Epithelial cell of esophagus (primary cell): ENCODE data around the gene CD164L2.
A peak's percentile ranks its signal among the peaks of the same experiment; 100 is the strongest.

Source experiments
- DNase-seq: peaks from one replicate; pipeline ENCODE4 v3.0.0; 2010; ENCODE audit warnings: low read depth
- H3K4me3 ChIP-seq: 2 replicates; pipeline ENCODE4 v1.5.1; 2011; ENCODE audit warnings: mild to moderate bottlenecking, low read length, control low read depth
- CTCF ChIP-seq: IDR thresholded peaks from 2 replicates; pipeline ENCODE4 v1.5.1; 2011; ENCODE audit warnings: low read depth, mild to moderate bottlenecking, low read length, control low read depth, inconsistent platforms; ENCODE audit not compliant: insufficient read depth; ENCODE audit errors: missing control alignments

CD164L2 gene

DNA sequence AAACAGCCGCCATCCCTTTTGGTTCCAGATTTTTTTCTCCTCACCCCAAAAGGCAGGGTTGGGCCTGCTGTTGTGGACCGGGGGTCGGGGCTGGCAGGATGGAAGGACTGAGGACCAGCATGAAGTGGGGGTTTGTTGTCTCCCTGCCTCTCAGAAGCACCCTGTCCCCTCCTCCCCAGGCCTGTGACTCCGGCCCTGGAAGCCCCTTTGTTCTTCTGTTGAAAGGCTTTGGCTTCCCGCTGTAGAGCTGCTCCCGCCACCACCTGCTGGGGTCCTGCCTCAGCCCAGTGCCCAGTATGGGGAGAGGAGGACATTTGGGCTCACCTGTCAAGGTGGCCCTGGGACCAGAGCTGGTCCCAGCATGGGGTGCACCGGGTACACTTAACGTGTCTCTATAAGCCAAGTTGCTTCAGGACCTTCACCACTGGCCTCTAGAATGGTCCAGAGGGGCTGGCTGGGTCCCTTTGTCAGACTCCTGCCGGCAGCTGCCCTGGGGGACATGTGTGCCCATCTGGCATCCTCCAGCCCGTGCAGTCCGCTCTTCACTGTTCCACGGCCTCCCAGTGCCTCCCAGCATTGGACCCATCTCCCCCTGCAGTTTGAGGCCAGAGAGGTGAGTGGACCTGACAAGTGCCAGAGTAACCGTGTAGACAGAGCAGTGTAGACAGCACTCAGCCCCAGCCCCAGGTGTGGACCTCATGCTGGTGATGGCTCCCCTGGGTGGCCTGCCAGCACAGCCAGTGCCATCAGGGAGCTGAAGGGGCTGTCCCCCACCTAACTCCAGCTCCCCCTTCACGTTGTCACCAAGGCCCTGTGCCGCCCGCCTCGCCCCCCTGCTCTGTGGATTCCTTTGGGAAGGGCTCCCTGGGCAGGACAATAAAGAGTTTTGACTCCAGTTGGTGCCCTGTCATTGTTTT, 47.4 kb downstream of the CD164L2 start:
- no peak overlapping the region for H3K4me3 ChIP-seq
- no peak for DNase-seq
- no peak for TF ChIP-seq CTCF

- no peak for DNase-seq
- no peak overlapping the region for H3K4me3 ChIP-seq
- TF ChIP-seq CTCF: no peak
Measured at GRCh38 chr1:27333717-27334279, 49.3 kb downstream of the CD164L2 start.

DNA sequence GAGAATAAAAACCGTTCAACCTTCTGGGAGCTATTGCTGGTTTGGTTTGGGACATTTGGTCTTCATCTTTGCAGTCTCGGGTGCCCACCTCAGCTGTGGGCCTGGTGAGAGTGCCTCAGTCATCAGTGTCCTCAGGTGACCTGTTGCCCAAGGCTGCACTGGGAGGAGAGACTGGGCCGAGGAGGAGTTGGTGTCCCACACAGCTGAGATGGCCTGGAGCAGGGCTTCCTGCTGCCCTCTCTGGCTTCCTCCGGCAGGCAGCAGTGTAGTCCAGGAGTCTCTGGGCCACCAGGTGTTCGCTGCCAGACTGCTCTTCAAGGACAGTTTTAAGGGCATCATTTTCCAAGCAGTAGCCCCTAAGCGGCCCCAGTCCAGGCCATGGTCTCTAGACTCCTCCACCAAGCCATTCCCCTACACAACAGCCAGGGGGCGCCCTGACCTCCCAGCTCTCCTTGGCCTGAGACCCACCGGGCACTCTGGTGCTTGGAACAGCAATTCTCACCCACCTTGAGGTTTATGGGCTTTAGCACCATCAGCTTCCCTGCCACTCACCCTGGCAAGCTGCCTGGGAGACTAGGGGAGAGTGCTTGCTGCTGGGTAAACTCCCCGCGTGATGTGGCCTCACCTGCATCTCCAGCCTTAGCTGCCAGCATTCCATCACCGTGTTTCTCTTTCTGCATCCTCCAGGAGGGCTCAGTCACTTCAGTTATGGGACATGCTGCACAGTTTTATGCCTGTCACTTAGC, 50.4 kb downstream of the CD164L2 start:
- peak; percentile 84 for TF ChIP-seq CTCF
- DNase-seq: peak; percentile 42
- no peak overlapping the region for H3K4me3 ChIP-seq

DNA sequence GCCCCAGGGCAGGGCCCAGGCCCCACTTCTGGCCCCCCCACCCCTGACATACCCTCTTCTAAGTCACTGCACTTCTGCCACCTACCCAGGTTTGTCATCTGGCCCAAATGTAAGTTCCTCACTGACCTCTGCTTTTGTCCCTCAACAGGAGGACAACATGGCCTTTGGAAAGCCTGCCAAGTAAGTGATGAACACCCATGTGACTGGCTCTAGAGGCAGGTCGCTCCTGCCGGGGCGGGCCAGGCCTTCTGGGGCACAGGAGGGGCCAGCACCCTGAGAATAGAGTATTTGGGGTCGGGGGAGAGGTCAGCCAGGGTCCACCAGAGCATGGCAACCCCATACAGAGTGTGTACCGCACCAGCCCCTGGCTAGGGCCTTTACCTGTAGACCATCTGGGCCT, 51.2 kb downstream of the CD164L2 start:
- DNase-seq: no peak
- H3K4me3 ChIP-seq: no peak overlapping the region
- no peak for TF ChIP-seq CTCF

DNA sequence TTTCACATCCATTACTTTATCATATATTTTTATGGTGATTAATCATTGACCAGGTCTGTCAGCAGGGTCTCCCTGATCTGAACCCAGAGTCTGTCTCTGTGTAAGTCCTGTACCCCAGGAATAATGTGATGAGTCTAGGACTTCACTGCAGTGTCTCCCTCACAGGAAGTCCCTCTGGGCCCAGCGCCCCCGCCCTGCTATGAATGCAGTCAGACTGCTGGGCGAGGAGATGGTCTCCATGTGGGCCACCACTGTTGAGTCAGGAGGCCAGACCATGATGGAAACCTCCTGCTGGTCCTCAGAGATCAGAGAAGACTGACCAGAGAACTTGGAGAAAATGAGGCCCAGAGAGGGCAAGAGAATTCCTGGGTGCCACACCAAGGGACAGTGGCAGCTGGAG, 51.7 kb downstream of the CD164L2 start:
- TF ChIP-seq CTCF: no peak
- no peak overlapping the region for H3K4me3 ChIP-seq
- no peak for DNase-seq

DNA sequence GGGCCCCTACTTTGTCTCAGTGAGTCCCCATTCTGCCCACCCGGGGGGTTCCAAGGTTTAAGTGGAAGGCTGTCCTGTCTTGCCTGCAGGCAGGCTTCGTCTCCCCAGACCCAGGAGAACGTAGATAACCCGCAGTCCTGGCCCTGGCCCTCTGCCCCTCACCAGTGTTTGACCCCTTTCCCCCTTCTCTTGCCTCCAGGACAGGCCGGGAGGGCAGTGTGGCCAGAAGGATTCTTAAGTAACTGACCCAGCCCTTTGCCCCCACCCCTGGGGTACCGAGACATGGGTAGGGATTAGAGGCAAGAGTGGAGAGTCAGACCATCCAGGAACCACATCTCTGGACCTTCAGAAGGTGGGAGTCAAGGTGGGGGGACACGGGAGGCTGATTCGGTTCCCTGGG, 52.3 kb downstream of the CD164L2 start:
- no peak overlapping the region for H3K4me3 ChIP-seq
- TF ChIP-seq CTCF: no peak
- DNase-seq: no peak
